Stimulated activated CD4-positive, alpha-beta T cell treated with anti-CD3 and anti-CD28 coated beads, TNF-alpha, amount 100 ng/mL, for 4 hours (primary cell): ENCODE results near the gene EXOC7.

ENCODE experiments used
- DNase-seq, 3 experiments: peaks; one replicate each; pipeline ENCODE4 v3.0.0-alpha.2; 2020; ENCODE audit warnings: low read depth in 3 of 3

The EXOC7 gene

DNA sequence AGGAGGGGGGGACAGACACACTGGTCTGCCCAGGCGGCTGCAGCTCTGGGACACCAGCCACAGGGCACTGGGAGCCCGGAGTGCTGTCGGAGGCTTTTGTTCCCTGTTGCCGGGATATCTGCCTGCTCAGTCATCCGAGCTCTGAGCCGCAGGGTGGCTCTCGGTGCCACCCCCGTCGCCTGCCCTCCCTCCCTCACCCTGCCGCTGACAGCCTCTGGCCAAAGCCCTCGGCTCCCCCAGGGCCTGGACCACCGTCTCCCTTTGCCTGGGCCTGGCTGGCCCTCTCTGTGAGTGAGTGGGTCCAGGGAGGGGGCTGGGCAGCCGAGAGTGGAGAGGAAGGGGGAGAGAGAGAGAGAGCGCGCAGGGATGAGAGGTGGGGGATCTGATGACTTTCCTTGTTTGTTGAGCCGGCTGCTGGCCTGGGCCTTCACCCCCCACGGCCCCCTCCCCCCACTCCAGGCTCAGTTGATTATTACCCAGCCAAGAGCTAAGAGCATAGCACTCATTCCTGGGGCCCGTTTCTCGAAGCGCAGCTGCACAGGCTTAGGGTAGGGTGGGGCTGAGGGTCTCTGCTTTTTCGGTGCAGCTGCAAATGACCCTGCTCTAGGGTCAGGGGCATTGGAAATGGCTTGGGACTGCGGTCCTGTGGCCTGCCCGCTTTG is 34.8 kb upstream of the EXOC7 start:
- DNase-seq = no peak

DNA sequence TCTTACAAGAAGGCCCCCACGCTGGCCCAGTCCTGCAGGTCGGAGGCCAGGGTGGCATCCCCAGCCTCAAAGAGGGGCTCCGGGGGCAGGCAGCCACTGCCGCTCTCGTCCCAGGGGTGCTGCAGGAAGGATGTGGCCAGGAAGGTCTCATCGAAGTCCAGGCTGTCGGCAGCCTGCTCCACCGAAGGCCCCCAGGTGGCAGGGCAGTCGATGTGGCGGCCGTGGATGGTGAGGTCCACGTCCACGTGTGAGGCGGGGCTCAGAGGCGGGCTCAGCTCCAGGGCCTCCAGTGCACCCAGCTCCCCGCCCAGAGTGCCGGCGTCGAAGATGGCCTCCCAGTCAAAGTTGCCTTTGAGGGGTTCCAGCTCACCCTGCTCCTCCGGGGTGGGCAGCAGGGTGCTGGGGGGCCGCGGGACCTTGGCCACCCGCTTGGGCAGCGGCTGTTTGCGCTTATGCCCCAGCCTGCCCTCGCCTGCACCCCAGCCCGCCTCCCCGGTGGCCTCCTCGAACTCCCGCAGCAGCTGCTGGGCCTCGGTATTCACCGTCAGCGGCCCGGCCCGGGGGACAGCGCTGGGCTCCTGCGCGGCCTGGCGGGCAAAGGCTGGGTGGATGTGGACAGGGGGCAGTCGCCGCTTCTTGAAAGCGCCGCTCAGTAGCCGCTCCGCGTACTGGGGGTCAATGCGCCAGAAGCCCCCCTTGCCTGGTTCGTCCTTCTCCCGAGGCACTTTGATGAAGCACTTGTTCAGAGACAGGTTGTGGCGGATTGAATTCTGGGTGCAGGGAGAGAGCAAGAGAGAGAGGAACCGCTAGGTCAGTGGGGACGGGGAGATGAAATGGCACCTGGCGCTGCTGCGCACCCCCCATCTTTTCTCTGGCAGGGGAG is 34.0 kb upstream of the EXOC7 start:
- DNase-seq = no peak

DNA sequence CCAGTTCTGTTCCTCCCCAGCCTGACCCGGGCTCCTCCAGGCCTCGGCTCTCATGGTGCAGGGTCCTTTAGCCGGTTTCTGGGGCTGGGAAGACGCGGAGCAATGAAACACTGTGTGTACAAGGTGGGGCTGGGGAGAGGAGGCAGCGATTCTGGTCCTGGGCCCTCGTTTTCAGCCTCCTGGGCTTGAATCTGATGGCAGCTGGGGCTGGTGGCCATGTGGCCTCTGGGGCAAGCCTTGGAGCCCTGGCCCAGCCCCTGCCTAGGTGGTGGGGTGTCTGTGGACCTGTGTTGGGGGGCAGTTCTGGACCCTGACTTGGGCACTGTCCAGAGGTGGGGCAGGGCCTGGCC is 33.4 kb upstream of the EXOC7 start:
- DNase-seq = no peak

DNA sequence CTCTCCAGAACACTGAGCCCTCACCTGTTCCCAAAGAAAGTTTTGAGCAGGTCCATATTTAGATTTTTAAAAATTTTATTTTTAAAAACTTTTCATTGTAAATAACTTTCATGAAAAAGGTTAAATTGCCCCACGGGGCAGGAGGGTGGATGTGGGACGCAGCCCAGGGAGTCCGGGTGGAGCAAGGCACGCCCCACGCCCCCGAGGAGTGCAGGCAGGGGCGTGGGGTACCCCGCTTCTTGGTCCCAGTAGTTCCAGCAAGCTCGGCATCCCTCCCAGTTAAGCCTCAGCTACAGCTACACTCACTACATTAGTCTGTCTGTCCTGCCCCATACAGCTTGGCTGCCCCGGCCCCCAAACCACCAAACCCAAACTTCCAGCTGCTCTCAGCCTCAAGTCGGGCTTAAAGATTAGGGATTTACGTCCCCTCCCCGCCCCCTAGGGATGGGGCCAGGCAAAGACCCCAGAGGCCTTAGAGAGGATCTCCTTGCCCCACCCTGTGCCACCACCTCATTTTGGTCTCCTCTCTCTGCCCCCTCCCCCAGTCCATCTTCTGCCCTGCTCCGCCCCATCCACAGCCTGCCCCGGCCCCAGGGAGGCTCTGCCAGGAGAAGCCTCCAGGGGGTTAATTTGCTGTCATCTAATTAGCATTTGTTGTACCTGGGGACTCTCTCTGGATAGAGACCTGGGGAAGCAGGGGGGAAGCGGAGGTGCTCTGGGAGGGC is 32.9 kb upstream of the EXOC7 start:
- DNase-seq = no peak

DNA sequence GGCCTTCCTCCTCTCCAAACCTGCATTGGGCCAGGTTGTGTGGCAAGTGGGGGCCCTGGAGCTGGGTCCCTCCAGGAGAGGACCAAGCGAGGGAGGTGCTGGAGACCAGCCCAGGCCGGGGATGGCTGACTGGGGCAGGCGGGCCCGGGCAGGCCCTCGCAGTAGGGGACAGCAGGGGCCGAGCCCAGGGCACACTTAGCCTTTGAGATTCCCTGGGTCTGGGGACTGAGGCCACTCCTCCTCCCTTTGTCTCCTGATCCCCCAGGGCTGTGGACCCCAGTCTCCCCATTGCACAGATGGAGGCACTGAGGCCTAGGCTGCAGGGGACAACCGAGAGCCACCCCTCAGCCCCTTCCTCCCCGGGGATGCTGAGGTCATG is 32.2 kb upstream of the EXOC7 start:
- DNase-seq = no peak

DNA sequence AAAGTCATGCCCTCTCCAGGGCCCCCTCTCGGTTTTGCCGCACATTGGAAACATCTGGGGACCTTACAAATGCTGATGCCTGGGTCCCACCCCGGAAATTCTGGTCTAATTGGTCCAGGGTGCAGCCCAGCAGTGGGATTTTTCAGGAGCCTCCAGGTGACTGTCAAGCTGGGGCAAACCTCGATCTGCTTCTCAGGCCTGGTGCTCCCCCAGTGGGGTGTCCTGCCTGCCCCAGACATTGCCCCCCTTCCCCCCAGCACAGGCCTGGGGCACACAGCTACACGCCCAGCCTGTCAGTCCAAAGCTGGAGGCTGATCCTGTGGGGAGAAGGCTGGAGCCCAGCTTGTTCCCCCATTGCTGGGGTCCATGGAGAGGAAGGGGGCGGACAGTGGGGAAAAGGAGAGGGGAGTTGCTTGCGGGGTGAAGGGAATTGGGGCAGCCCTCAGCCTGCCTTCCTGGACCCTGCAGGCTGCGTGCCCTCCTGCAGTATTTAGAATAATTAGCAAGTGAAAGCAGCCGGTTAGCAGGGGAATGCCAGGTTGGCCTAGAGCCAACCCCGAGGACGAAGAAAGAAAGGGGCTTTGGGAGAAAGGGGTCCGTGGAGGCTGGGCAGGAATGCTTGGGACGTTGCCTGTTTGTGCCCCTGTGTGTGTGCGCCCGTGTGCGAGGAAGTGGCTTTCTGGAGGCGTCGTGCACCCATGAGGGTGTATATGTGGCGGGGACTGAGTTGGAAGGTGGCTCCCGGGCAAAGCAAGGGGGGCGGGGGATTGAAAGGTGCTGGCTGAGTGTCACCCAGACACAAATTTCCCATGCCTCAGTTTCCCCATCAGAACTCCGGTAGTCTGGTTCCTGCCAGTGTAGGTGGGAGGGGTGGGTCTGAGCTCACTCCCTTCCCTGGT is 31.6 kb upstream of the EXOC7 start:
- DNase-seq = no peak

DNA sequence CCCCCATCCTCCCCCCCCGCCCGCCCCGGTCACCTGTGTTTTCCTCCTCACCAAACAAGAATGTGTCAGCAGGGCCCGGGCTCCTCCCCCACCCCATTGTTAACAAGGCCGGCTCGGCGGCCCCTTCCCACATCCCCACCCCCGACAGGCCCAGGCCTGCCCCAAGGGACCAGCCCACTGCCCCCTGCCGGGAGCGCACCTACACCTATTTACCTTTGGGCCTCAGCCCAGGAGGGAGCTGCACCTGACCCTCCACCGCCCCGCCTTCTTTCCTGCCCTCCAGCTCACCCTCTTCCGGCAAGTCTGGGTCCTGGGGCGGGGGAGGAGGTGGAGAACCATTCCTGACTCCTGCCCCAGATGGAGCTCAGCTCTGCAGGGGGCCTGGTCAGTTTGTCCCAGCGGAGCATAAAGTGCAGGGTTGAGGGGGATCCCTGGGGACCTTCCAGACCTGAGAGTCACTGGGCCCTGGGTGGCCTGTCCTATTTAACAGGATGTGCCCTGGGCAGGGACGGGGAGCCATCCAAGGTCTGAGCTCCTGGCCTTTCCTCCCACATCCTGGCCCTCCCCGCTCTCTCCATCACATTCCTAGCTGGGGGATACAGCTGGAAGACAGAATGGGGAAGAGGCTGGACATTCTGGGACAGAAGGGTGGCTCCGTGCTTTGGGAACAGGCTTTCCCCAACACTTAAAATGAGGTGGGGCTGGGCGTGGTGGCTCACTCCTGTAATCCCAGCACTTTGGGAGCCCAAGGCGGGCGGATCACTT is 29.2 kb upstream of the EXOC7 start:
- no peak for DNase-seq

DNA sequence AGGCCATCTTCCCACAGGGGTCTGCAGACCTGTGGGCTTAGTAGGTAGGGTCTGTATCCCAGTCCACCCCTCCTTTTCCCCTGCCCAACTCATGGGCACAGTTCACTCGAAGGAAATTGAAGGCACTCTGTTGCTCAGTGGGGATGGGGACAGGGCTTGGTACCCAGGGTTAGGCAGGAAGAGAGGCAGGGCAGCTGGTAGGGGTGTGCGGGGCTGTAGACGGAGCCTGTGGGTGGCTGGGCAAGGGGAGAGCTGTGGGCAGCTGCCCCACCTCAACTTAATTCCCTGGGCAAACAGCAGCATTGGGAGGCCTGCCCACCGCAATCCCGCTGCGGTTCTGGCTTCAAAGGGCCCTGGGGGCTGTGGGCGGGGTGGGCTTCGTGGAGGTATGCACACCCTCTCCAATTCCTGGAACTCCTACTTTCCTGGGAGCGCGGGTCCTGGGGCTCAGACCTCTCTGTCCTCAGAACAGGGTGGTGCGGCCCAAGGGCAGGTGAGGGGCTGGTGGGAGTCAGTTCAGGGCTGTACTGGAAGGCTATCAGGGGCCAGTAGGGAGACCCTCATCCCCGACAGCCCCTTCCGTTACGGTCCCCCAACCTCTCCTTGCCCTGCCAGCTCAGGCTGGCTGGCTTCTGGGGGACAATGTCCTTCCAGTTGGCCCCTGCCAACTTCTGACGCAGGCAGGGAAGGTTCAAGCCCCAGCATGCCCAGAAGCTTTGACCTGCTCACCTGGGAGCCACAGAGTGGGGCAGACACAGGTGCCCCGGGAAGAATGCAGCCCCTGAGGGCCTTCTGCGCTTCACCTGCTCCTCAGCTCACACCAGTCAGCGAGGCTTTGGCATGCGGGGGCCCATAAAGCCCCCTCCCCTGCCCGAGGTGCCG is 28.3 kb upstream of the EXOC7 start:
- no peak for DNase-seq

DNA sequence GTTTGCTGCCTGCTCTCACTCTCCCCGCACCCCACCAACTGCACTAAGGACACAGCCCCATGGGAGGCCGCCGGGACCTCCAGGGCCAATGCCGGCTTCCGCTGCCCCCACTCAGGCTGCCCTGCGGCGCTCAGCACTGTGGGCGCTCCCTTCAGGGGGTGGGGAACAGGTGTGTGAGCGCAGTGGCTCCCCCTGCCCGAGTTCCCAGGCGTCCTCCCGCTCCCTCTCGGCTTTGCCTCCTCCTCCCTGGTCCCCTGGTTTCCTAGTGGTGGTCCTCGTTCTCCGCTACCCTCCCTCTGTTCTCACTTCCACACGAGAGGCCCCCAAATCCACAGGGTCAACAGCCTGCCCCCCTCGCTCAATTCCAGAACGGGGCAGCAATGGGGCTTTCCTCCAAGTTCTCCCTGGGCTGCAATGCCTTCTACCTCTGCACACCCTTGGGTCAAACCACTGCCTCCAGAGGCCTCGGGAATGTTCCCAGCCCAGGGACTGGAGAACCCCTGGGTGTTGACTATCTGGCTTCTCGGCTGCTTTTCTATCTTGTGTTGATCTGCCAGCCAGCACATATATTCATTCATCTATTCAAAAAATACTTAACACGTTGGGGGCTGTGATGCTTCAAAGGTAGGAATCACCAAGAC is 27.6 kb upstream of the EXOC7 start:
- no peak for DNase-seq

DNA sequence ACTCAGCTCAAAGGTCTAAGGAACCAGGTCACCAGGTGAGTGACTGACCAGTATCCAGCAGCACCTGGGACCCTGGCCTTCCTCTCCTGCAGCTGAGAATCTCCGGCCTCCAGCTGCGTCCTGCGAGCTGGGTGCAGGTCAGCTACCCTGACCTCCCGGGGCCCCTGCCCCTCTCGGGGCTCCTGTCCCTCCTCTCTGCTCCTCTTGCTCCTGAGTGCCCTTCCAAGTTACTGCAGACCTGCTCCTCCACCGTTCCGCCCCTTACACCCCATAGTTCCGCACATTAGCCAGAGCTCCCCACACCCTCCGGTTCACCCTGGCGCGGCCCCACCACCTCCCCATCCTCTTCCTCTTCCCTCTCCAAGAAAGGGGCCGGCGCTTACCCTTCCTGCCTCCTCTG is 26.9 kb upstream of the EXOC7 start:
- DNase-seq = no peak

DNA sequence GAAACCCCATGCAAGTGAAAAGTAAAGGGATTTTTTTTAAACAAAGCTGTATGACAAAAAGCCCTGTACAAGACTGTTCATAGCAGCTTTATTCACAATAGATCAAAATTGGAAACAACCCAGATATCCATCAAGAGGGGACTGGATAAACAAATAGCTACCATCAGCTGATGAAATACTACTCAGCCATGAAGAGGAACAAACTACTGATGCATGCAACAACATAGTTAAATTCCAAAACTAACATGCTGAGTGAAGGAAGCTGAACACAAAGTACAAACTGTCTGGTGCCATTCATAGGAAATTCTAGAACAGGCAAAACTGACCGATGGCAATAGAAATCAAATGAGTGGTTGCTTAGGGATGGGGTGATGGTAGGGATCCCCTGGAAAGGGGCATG is 22.3 kb upstream of the EXOC7 start:
- no peak for DNase-seq

DNA sequence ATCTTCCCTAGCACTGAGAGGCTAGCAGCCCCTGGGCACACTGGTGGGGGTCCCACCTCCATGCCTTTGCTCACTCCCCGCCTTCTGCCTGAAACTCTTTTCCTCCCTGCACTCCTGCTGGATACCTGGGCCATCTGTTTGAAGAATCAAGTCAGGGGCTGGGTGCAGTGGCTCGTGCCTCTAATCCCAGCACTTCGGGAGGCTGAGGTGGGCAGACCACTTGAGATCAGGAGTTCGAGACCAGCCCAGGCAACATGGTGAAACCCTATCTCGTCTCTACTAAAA is 21.7 kb upstream of the EXOC7 start:
- no peak for DNase-seq

DNA sequence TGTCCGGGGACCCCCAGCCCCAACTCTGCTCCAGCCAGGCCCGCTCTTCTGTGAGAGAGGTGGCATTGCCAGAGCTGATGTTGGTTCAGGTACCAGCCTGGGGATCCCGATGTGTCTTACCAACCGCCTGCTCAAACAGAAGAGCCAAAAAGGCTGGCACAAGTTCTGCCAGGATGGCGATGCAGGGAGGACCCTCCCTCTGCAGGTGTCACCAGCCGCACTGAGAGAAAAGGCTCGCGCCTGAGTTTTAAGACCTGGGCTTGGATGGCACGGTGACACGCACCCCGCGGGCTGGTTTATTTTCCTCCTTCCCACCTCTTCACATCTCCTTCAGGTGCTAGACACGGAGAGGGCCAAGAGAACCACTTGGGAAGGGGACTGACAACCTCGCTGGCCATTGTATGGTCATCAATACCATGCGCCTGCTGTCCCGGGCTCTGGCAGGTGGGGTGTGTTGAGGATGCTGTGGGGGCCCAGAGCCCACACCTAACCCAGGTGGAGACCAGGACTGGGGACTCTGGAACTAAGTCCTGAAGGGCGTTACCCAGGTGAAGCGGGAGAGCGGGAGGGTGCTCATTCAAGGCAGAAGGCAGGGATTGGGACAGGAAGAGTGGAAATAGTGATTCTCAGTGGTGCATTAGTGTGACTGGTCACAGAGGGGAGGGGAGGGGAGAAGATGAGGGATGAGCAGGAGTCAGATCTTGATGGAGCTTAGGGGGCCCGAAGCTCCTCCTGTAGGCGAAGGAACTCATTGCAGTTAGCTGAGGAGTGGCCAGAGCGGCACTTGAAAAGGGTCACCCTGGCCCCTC is 21.2 kb upstream of the EXOC7 start:
- no peak for DNase-seq

DNA sequence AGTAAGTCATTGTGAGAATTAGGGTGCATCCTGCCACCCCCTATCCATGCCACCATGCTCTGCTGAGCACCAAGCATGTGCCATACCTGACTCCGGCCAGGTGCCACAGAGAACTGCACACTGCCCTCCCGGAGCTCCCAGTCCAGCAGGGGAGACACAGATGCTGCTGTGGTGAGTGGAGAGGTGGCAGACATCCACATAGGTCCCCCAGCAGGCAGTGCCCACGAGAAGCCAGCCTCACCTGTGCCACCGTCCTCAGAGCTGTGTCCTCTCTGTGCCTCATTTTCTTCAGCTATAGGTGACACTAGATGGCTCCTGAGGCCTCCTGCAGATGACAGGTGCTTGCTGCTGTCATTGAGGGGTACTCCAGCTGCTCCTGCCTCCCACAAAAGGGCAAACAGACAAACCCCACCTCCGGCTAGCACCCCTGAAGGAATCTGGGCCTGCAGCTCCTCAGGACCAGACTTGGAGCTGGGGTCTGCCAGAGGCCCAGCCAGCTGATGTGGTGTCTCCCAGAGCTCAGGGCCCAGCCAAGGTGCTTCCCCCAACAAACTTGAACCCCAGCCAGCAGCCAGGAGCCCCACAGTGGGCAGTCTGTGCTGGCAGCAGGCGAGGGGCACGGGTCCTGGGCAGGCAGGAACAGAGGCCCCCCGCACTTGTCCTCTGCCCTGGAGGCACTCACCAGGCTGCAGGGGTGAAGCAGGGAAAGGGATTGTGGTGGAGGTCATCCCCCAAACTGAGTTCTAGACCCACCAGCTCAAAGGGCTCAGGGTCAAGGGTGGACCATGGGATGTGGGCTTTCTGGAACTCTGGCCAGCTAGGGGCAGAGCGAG is 20.4 kb upstream of the EXOC7 start:
- DNase-seq = no peak

DNA sequence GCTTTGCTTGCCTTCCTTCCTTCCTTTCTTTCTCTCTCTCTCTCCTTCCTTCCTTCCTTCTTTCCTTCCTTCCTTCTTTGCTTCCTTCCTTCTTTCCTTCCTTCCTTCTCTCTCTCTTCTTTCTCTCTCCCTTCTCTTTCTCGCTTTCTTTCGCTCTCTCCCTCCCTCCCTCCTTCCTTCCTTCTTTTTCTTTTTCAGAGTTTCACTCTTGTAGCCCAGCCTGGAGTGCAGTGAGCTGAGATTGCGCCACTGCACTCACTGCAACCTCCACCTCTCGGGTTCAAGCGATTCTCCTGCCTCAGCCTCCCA is 19.6 kb upstream of the EXOC7 start:
- DNase-seq = no peak

DNA sequence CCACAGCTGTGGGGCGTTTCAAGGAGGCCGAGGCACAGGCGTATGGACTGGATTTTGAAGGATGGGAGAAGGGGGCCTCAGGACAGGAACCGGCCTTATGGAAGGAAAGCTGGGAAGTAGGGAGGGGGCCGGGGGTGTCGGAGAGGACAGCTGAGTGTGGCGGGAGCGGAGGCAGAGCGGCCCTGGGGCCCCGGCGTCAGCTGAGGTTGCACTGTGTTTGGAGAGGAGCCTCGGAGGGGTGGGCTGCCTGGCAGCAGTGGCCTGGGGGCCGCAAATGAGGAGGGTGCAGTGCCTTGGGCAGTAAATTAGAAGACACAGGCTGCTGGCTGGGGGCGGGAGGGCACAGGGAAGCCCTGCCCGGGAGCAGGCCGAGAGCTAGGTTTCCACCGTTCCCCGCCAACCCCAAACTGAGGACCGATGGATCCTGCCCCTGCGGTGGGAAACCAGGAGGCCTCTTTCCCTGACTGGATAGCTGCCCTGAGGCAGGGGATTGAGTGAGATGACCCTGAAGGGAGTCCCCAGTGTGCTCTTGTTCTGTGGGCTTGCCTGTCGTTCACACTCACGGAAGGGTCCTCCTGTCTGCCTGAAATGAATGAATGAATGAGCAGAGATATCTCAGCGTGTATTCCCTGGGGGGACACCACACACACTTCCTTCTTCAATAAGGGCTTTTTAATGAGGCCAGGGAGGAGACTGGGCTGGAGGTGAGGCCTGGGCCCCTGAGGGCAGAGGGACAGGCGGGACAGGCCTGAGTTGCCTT is 19.0 kb upstream of the EXOC7 start:
- no peak for DNase-seq

DNA sequence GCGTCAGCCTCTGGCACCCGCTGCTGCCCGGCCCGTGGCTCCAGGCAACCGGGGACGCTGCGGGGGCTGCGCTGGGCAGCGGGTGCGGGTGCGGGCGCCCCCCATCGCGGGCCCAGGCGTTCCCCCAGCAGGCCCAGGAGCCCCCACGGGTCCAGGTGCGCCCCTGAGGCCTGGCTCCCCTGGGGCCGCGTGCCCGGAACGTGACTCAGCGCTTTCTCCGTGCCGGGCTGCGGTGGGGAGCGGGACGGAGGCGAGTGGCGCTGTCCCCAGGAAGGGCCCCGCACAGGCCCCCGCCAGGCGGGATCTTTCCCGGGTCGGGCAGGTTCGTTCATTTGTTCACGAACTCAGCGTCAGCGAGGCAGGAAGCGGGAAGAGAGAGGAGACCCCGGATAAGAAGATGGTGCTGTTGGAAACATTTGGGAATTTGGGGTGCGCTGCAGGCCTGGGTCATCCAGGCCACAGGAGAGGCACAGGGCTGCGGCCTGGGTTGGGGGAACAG is 18.4 kb upstream of the EXOC7 start:
- DNase-seq = no peak
